ENCODE results near the gene TRIM22.
"Not testable (repeated sequence)": the region's sequence is repeated elsewhere in the genome, so short reads cannot be mapped to it uniquely, and the experiment has no call there.

DNA sequence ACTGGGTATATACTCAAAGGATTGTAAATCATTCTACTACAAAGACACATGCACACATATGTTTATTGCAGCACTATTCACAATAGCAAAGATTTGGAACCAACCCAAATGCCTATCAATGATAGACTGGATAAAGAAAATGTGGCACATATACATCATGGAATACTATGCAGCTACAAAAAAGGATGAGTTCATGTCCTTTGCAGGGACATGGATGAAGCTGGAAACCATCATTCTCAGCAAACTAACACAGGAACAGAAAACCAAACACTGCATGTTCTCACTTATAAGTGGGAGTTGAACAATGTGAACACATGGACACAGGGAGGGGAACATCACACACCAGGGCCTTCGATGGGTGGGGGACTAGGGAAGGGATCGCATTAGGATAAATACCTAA lies 32.6 kb upstream of the TRIM22 start:
- TF ChIP-seq, protein P1, sequence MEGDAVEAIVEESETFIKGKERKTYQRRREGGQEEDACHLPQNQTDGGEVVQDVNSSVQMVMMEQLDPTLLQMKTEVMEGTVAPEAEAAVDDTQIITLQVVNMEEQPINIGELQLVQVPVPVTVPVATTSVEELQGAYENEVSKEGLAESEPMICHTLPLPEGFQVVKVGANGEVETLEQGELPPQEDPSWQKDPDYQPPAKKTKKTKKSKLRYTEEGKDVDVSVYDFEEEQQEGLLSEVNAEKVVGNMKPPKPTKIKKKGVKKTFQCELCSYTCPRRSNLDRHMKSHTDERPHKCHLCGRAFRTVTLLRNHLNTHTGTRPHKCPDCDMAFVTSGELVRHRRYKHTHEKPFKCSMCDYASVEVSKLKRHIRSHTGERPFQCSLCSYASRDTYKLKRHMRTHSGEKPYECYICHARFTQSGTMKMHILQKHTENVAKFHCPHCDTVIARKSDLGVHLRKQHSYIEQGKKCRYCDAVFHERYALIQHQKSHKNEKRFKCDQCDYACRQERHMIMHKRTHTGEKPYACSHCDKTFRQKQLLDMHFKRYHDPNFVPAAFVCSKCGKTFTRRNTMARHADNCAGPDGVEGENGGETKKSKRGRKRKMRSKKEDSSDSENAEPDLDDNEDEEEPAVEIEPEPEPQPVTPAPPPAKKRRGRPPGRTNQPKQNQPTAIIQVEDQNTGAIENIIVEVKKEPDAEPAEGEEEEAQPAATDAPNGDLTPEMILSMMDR (conservative IDR thresholded peaks at IDR 0.05; ENCODE audit: low read depth, low read length): not testable (repeated sequence)
- TF ChIP-seq EZH2 (IDR thresholded peaks at IDR 0.05; ENCODE audit: low read length, unreplicated experiment): not testable (repeated sequence)

Measured in PC-3 (cell line).